ENCODE measurements around the gene EVPLL.
A peak's percentile ranks its signal among the peaks of the same experiment; 100 is the strongest.
"Not testable (repeated sequence)": the region's sequence is repeated elsewhere in the genome, so short reads cannot be mapped to it uniquely, and the experiment has no call there.

EVPLL gene

DNA sequence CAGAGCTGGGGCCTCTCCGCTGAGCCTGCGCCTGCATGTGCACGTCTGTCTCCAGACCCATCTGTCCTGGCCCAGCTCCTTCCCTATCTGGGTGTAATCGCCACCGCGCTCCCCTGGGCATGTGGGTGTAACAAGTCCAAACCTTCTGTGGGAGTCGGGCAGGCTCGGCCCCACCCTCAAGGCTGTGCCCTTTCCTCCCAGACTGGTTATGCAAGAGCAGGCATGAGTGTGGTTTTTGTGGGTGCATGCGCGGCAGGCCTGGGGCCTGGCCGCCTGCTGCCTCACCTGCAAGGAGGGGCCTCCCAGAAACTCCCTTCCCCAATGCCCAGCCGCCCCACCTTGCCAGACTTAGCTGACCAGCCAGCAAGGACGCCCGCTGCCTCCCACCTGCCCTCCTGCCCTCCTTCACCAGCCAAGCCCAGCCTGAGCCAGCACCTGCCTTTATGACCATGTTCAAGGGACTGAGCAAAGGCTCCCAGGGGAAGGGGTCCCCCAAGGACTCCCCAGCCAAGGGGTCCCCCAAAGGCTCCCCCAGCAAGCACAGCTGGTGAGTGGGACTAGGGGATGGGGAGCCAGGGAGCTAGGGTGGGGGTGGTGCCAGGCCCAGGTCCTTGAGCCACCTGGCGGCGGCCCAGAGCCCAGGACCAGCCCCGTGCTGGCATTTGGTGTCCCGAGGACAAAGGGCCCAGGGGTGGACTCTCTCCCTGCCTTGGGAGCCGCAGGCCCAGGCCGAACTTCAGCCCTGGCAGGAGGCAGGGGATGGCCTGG lies at the start of gene EVPLL:
Gene EVPLL, plus strand, starts transcription at position 342 of the 768 bp plus-strand sequence. CDS start 3,160 bp downstream, outside the sequence.
- Histone ChIP-seq H3K4me1 (ENCODE audit: control insufficient read depth, insufficient read depth, low read length) (peaks cover 13% of the 10 kb centered on the region), H3K4me3 (ENCODE audit: low read length) (no peak within 1 kb of the TSS), H3K36me3 (ENCODE audit: control insufficient read depth, insufficient read depth, low read length, severe bottlenecking) (no peaks in the 10 kb centered on the region), H3K9me3 (ENCODE audit: control insufficient read depth, low read length) (peaks cover 6% of the 10 kb centered on the region), H3K9ac (ENCODE audit: low read length) (no peak within 1 kb of the TSS), H3K27me3 (replicated peaks; ENCODE audit: control insufficient read depth, insufficient read depth, low read length) (peaks cover 12% of the 10 kb centered on the region)
- DNase-seq (ENCODE audit: low read depth): no peak

DNA sequence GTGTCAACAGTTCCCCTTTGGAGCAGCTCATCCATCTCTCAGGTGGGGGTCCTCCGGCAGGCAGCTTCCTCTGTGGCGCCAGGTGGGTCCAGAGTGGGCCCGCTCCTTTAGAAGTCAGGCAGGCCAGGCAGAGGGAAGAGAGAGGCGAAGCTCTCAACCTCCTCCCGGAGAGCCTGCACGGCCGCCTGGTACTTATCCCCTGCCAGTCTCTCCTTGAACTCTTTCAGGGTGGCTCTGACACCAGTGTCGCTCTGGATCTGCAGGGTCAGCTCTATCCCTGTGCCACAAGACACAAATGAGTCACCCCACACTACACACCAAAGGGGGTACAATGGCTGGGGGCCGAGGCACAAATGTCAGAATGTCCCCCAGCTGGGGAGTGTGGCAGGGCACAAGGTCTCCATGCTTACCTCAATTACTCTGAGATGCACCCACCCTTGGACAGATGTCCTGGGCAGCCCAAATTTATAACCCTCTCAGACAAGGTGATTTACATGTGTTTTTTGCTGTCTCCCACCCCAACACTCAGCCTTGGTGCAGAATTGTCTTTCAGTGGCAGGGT lies 48.9 kb upstream of the EVPLL start:
- H3K36me3 ChIP-seq (ENCODE audit: control insufficient read depth, insufficient read depth, low read length, severe bottlenecking): peaks cover 73% of the 10 kb centered on the region
- DNase-seq (ENCODE audit: low read depth): no peak
- no peaks in the 10 kb centered on the region for H3K27me3 ChIP-seq (replicated peaks; ENCODE audit: control insufficient read depth, insufficient read depth, low read length)

DNA sequence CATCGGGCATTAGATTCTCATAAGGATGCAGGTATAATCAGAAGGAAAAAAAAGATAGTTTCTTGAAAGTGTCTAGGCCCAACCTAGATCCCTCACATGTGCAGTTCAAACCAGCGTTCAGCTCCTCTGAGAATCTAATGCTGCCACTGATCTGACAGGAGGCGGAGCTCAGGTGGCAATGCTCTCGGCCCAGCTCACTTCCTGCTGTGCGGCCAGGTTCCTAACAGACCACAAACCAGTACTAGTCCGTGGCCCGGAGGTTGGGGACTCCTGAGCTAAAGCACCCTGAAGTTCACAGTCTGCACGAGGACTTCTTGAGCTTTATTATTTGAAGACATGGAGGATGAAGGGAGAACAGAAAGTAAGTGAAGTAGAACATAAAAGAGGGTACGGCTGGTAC lies 45.7 kb upstream of the EVPLL start:
- Histone ChIP-seq H3K9ac (ENCODE audit: low read length) (no peak overlapping the region), H3K9me3 (ENCODE audit: control insufficient read depth, low read length) (no peaks in the 10 kb centered on the region), H3K36me3 (ENCODE audit: control insufficient read depth, insufficient read depth, low read length, severe bottlenecking) (peaks cover 85% of the 10 kb centered on the region), H3K4me1 (ENCODE audit: control insufficient read depth, insufficient read depth, low read length) (peaks cover 7% of the 10 kb centered on the region), H3K4me3 (ENCODE audit: low read length) (no peak overlapping the region), H3K27me3 (replicated peaks; ENCODE audit: control insufficient read depth, insufficient read depth, low read length) (no peaks in the 10 kb centered on the region)
- DNase-seq (ENCODE audit: low read depth): no peak

More for the DNA sequence above, 48.9 kb upstream of the EVPLL start:
- Histone ChIP-seq H3K9ac (ENCODE audit: low read length) (no peak overlapping the region), H3K9me3 (ENCODE audit: control insufficient read depth, low read length) (no peaks in the 10 kb centered on the region), H3K4me3 (ENCODE audit: low read length) (no peak overlapping the region), H3K4me1 (ENCODE audit: control insufficient read depth, insufficient read depth, low read length) (peaks cover 7% of the 10 kb centered on the region)

DNA sequence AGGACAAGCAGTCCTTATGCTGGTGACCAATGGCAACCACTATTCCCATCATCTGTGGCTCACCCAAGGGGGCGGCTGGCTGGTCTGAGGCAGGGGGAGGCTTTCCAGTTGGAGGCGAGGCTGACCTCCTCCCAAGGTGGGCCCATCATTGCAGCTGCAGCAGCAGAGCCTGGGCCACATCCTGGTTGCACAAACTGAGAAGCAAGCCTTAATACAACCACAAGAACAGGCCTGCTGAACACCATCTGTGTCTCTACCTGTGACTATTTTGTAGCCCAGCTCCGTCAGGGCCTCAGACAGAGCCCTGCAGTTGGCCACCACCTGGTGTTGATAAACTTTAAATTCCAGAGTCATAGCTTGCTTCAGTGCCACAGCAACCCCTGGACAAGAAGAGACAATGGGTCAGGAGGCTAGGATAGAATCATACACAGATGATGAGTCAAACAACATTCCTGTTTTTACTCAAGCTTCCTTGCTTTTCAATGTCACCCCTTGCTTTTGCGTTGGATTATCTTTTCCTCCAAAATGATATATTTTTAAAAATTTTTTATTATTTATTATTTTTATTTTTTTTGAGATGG lies 44.6 kb upstream of the EVPLL start:
- Histone ChIP-seq H3K36me3 (ENCODE audit: control insufficient read depth, insufficient read depth, low read length, severe bottlenecking) (peaks cover 78% of the 10 kb centered on the region), H3K27me3 (replicated peaks; ENCODE audit: control insufficient read depth, insufficient read depth, low read length) (no peaks in the 10 kb centered on the region), H3K4me1 (ENCODE audit: control insufficient read depth, insufficient read depth, low read length) (peaks cover 7% of the 10 kb centered on the region), H3K9ac (ENCODE audit: low read length) (no peak overlapping the region), H3K4me3 (ENCODE audit: low read length) (no peak overlapping the region), H3K9me3 (ENCODE audit: control insufficient read depth, low read length) (no peaks in the 10 kb centered on the region)
- DNase-seq (ENCODE audit: low read depth): no peak

DNA sequence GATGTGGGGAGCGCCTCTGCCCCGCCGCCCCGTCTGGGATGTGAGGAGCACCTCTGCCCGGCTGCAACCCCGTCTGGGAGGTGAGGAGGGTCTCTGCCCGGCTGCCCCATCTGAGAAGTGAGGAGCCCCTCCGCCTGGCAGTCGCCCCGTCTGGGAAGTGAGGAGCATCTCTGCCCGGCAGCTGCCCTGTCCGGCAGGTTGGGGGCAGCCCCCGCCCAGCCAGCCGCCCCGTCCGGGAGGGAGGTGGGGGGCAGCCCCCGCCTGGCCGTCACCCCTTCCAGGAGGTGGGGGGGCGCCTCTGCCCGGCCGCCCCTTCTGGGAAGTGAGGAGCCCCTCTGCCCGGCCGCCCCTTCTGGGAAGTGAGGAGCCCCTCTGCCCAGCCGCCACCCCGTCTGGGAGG lies 39.4 kb upstream of the EVPLL start:
- peaks cover 64% of the 10 kb centered on the region for H3K36me3 ChIP-seq (ENCODE audit: control insufficient read depth, insufficient read depth, low read length, severe bottlenecking)

DNA sequence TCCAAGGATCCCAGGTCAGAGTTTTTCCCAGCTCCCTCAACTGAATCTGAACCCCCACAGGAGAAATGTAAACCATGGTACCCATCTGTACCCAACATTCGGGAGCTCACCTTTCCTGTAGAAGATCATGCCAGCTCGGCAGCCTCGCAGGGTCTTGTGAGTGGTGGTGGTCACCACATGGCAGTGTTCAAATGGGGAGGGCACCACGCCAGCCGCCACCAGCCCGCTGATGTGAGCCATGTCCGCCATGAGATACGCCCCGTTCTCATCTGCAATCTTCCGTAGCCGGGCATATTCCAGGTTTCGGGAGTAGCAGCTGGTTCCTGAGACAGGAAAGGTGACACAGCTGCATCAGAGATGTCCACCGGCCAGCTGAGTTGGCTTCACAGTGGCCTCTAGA lies 37.6 kb upstream of the EVPLL start:
- no peak for DNase-seq (ENCODE audit: low read depth)
- Histone ChIP-seq H3K36me3 (ENCODE audit: control insufficient read depth, insufficient read depth, low read length, severe bottlenecking) (peaks cover 68% of the 10 kb centered on the region), H3K9me3 (ENCODE audit: control insufficient read depth, low read length) (no peaks in the 10 kb centered on the region)

More for the DNA sequence above, 39.4 kb upstream of the EVPLL start:
- DNase-seq (ENCODE audit: low read depth); H3K9ac ChIP-seq (ENCODE audit: low read length); H3K4me3 ChIP-seq (ENCODE audit: low read length); H3K27me3 ChIP-seq (replicated peaks; ENCODE audit: control insufficient read depth, insufficient read depth, low read length); H3K4me1 ChIP-seq (ENCODE audit: control insufficient read depth, insufficient read depth, low read length); H3K9me3 ChIP-seq (ENCODE audit: control insufficient read depth, low read length): not testable (repeated sequence)

DNA sequence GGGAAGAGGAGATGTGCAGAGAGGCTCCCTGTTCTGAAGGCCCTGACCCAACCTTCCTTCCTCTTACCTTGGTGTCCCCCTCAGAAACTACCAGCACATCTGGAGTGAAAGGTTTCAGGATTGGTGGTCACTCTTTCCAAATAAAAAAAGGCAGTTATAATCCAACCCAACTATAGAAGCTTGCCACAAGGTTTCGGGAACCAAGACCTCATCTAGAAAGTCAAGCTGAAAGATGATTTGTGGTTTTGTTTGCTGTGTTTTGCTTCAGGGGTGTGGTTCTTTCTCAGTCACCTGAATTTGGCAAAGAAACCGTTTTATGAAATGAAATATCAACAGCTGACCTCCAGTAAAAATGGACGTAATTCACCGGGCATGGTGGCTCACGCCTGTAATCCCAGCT lies 33.6 kb upstream of the EVPLL start:
- no peaks in the 10 kb centered on the region for H3K4me1 ChIP-seq (ENCODE audit: control insufficient read depth, insufficient read depth, low read length)
- H3K36me3 ChIP-seq (ENCODE audit: control insufficient read depth, insufficient read depth, low read length, severe bottlenecking): peaks cover 87% of the 10 kb centered on the region
- no peaks in the 10 kb centered on the region for H3K27me3 ChIP-seq (replicated peaks; ENCODE audit: control insufficient read depth, insufficient read depth, low read length)
- DNase-seq (ENCODE audit: low read depth): no peak
- no peaks in the 10 kb centered on the region for H3K9me3 ChIP-seq (ENCODE audit: control insufficient read depth, low read length)
- no peak overlapping the region for H3K9ac ChIP-seq (ENCODE audit: low read length)
- H3K4me3 ChIP-seq (ENCODE audit: low read length): no peak overlapping the region

More for the DNA sequence above, 37.6 kb upstream of the EVPLL start:
- H3K27me3 ChIP-seq (replicated peaks; ENCODE audit: control insufficient read depth, insufficient read depth, low read length): no peaks in the 10 kb centered on the region
- no peaks in the 10 kb centered on the region for H3K4me1 ChIP-seq (ENCODE audit: control insufficient read depth, insufficient read depth, low read length)
- H3K9ac ChIP-seq (ENCODE audit: low read length): no peak overlapping the region
- H3K4me3 ChIP-seq (ENCODE audit: low read length): no peak overlapping the region

DNA sequence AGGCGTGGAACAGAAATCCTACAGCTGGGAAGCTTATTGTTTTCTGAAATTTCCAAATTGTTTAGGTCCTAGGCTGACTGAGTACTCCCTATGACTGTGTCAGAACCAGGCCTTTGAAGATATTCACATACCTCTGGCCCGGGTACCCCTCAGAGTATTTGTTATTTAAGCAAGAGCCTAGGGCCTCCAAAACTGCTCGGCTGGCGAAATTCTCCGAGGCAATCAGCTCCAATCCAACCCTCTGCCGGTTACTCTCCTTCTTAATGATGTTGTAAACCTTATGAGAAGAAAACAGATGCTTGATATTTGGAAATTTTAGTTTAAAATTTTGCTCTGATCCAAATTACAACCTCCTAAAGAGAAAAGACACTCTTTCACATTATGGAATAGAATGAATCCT lies 24.0 kb upstream of the EVPLL start:
- no peaks in the 10 kb centered on the region for H3K9me3 ChIP-seq (ENCODE audit: control insufficient read depth, low read length)
- no peaks in the 10 kb centered on the region for H3K27me3 ChIP-seq (replicated peaks; ENCODE audit: control insufficient read depth, insufficient read depth, low read length)
- no peak overlapping the region for H3K9ac ChIP-seq (ENCODE audit: low read length)
- no peak for DNase-seq (ENCODE audit: low read depth)
- peaks cover 52% of the 10 kb centered on the region for H3K36me3 ChIP-seq (ENCODE audit: control insufficient read depth, insufficient read depth, low read length, severe bottlenecking)
- H3K4me3 ChIP-seq (ENCODE audit: low read length): no peak overlapping the region
- H3K4me1 ChIP-seq (ENCODE audit: control insufficient read depth, insufficient read depth, low read length): peaks cover 16% of the 10 kb centered on the region

DNA sequence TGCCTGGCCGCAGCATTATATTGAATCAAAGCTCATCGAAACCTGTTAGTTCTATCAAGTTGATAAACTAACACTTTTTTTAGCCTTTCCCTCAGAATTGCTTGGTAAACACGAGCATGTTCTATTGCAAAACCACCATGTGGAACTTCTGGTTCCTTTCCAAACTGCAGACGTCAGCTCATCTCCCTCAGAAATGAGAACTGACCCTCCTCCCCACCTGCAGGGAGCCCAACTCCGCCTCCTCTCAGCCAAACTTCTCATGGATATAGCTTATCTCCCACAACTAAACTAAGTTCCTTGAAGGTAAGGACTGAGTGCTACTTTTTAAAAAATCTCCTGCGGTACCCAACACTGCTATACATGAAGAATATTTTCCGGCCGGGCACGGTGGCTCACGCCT lies 21.0 kb upstream of the EVPLL start:
- Histone ChIP-seq H3K27me3 (replicated peaks; ENCODE audit: control insufficient read depth, insufficient read depth, low read length) (no peaks in the 10 kb centered on the region), H3K36me3 (ENCODE audit: control insufficient read depth, insufficient read depth, low read length, severe bottlenecking) (peaks cover 51% of the 10 kb centered on the region), H3K9me3 (ENCODE audit: control insufficient read depth, low read length) (no peaks in the 10 kb centered on the region), H3K4me1 (ENCODE audit: control insufficient read depth, insufficient read depth, low read length) (peaks cover 16% of the 10 kb centered on the region), H3K4me3 (ENCODE audit: low read length) (peak overlapping the region; percentile 50), H3K9ac (ENCODE audit: low read length) (peak overlapping the region; percentile 76)
- DNase-seq (ENCODE audit: low read depth): peak; percentile 5

DNA sequence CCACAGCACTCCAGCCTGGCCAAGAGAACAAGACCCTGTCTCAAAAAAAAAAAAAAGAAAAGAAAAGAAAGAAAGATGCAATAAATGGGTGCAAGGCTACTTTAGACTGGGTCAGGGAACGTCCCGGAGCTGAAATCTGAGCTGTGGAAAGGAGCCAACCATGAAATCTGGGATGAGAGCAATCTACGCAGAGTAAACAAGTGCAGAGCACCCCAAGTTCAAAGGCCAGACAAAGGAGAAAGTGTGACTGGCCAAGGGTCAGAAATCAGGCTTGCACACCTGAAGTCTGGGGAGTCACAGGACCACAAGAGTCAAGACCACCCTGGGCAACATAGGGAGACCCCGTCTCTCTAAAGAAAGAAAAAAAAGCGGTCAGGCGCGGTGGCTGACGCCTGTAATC lies 17.1 kb upstream of the EVPLL start:
- DNase-seq (ENCODE audit: low read depth): no peak
- H3K36me3 ChIP-seq (ENCODE audit: control insufficient read depth, insufficient read depth, low read length, severe bottlenecking): peaks cover 23% of the 10 kb centered on the region
- H3K9ac ChIP-seq (ENCODE audit: low read length): no peak overlapping the region
- no peaks in the 10 kb centered on the region for H3K9me3 ChIP-seq (ENCODE audit: control insufficient read depth, low read length)
- no peaks in the 10 kb centered on the region for H3K27me3 ChIP-seq (replicated peaks; ENCODE audit: control insufficient read depth, insufficient read depth, low read length)
- peaks cover 21% of the 10 kb centered on the region for H3K4me1 ChIP-seq (ENCODE audit: control insufficient read depth, insufficient read depth, low read length)
- no peak overlapping the region for H3K4me3 ChIP-seq (ENCODE audit: low read length)

DNA sequence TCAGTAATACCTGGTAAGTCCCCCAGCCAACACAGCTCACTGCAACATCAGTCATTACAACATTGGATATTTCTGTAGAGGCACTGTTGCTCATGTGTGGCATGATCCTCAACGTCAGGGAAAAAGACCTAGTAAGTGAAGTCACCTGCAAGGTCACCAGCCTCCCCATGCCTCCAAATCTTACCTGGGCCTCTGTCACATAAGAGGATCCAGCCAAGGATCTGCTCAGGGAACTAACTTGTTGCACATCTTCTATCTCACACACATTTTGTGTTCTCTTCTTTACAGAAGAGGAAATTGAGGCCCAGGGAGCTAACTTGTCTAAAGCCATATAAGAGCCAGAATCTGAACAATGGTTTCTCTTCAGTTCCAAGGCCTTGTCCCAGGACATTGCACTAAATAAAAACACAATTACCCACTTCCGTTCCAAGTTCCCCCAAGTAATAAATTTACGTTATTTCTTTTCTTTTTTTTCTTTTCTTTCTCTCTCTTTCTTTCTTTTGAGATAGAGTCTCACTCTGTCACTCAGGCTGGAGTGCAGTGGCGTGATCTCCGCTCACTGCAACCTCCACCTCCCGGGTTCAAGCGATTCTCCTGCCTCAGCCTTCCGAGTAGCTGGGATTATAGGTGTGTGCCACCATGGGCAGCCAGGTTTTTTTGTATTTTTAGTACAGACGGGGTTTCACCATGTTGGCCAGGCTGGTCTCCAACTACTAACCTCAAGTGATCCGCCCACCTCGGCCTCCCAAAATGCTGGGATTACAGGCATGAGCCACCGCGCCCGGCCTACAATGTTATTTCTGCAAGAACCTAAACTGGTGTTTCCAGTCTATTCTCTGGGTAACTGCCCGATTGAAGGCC lies 15.5 kb upstream of the EVPLL start:
- H3K4me3 ChIP-seq (ENCODE audit: low read length): peak overlapping the region; percentile 87
- peaks cover 20% of the 10 kb centered on the region for H3K36me3 ChIP-seq (ENCODE audit: control insufficient read depth, insufficient read depth, low read length, severe bottlenecking)
- peaks cover 11% of the 10 kb centered on the region for H3K4me1 ChIP-seq (ENCODE audit: control insufficient read depth, insufficient read depth, low read length)
- peak overlapping the region; percentile 94 for H3K9ac ChIP-seq (ENCODE audit: low read length)
- no peaks in the 10 kb centered on the region for H3K27me3 ChIP-seq (replicated peaks; ENCODE audit: control insufficient read depth, insufficient read depth, low read length)
- no peaks in the 10 kb centered on the region for H3K9me3 ChIP-seq (ENCODE audit: control insufficient read depth, low read length)
- no peak for DNase-seq (ENCODE audit: low read depth)

Measured in adipocyte (in vitro differentiated cells).